NCI-H2227 (cell line): ENCODE measurements around the gene ICE1.
"Not testable (repeated sequence)": the region's sequence is repeated elsewhere in the genome, so short reads cannot be mapped to it uniquely, and the experiment has no call there.

ENCODE experiments used
- DNase-seq: peaks from one replicate; lab custom pipeline; 2025; ENCODE audit not compliant: unreplicated experiment; lab: John Stamatoyannopoulos, UW

Gene ICE1

GRCh38 chr5:5486122-5486521 lies 63.6 kb downstream of the ICE1 start:
- no peak for DNase-seq

DNA sequence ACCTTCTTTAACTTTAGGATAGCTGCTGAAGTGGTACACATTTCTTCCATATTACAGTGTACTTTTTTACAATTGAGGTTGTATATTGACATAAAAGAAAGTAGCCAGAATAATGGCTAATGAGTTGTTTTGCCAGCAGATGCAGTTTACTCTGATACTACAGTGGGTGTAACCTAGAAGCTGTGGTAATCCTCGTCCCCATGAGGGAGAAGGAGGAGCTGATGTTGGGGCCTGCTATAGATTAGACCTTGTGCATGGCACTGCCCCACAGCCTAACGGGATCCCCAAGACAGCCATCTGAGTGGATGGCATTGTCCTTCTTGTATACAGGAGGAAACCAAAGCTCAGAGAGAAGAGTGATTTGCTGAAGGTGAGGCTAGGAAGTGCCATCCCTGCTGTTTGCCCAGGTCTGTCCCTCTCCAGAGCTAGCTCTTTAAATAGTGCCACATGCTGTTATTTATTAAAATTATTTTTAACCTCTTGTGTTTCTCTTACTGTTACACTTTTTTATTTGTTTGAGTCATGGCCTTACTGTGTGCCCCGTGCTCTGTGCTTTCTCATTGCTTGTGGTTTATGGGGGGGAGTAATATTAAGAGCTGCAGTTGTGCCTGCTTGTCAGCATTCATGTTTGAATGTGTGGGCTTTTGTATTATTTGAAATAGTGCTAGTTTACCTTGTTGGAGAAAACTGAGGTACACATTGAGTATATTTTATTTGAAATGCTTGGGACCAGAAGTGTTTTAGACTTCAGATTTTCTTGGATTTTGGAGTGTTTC lies 65.3 kb downstream of the ICE1 start:
- DNase-seq, result no peak

DNA sequence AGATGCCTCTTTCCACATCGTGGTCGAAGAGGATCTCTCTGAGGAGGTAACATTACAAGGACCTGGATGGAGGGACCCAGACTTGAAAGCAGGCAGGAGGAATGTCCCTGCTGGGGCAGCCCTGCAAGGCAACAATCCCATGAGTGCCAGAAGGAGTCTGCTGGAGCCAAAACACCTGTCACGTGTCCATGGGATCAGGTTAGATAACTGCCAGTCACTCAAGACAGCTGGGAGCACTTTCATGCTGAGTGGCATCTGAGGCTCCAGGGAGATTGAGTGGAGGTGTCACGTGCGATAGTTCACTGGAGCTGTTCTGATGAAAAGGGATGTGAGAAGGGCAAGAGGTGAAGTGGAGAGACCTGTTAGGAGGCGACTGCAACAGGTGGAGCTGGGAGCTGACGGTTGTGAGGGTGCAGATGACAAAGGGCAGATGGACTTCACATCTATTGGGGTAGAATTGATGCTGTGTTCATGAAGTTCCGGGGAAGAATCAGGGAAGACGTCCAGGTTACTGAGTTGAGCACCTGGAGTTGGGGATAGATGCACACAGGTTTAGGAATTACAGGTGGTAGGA lies 68.4 kb downstream of the ICE1 start:
- peak; percentile 22 for DNase-seq

DNA sequence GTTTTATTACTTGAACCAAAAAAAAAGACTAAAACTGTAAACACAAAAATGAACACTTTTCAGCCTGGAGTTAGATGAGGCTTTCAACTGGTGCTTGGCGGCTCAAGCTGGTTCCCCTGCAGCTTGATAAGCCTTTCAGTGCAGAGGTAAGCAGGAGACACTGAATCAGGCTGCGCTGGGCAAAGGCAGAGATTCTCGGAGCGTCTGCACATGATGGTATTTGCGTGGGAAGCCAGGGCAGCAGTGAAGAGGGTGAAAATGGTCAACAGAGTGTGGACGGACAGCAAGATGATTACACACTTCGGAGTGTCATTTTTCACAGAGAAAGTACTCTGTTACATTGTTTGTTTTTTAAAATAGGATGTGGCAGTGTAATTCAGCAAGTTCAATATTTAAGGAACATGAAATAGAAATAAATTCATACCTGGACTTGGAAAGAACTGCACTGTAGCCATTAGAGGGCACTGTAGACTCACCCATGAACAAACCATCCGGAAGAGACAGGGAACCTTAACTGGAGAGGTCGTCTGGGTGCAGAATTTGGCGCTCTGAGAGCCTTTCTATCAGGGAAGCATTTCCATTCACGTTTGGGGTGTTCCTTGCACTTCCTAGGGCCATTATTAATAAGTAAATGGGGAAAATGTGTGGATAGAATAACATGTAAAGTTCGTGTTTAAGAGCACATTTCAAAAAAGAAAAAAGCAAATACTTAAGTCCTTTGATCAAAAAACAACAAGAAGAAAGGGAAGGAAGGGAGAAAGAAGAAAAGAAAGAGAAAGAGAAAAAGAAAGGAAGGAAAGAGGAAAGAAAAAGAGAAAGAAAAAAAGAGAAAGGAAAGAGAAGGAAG lies 69.8 kb downstream of the ICE1 start:
- DNase-seq, result peak; percentile 76

DNA sequence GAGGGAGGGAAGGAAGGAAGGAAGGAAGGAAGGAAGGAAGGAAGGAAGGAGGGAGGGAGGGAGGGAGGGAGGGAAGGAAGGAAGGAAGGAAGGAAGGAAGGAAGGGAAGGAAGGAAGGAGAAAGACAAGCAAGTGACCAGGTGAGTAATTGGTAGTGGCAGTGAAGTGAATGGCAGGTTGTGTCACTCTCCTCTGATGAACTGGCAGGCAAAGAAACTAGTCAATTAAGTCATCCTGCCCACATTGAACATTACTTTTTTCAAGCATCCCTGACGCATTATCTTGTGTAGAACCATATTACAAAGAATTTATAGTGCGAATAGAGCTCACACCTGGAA lies 70.4 kb downstream of the ICE1 start:
- DNase-seq, result not testable (repeated sequence)

GRCh38 chr5:5494489-5495402 lies 72.3 kb downstream of the ICE1 start:
- DNase-seq, result peak; percentile 88

GRCh38 chr5:5497152-5497788 lies 74.8 kb downstream of the ICE1 start:
- peak; percentile 66 for DNase-seq

DNA sequence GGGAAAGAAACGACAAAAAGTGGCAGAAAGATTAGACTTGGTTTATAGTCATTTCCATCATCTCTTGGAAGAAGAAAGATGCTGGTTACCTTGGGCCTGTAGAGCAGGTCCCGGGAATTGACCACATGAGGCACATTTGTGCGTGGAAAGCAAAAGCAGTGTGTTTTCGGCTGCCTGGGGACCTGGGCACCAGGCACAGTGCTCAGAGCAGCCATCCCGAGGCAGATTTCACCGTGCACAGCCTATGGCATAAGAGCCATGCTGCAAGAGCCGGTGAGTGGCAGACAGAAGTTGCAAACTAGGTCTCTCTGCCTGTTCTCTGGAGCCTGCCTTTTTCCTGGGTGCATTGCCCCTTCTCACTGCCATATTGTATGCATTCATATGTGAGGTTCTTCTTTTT lies 77.0 kb downstream of the ICE1 start:
- DNase-seq, result no peak

DNA sequence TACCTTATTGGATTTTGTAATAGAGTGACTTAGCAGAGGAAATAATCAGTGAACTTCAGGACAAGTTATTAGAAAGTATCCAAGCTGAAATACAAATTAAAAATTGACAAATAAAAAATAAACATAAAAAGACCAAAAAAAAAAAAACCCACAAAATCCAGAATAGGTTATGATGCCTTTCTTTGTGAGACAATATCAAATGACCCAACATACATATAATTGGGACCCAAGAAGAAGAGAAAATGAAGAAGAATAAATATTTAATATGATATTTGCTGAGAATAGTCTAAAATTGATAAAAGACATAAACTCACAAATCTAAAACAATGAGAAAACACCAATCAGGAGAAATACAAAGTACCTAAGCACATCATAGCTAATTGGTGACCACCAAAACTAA lies 81.8 kb downstream of the ICE1 start:
- DNase-seq, result no peak

DNA sequence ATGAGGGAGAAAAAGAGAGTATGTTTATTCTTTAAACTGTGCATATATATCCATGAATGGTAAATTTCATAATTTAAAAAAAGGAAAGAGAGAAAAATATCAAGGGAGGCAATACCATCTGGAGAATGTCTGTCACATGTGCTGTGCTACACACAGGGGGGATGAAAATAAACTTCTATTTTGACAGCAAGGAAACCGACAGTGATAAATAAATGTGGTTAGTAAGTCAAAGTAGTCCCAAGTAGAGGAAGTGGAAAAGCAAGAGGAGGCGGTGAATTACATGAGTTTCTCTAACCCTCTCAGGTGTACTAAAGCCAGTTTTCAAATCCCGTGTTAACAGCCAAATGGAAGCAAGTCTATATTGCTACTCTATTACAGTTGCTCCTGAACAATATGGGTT lies 83.3 kb downstream of the ICE1 start:
- no peak for DNase-seq

DNA sequence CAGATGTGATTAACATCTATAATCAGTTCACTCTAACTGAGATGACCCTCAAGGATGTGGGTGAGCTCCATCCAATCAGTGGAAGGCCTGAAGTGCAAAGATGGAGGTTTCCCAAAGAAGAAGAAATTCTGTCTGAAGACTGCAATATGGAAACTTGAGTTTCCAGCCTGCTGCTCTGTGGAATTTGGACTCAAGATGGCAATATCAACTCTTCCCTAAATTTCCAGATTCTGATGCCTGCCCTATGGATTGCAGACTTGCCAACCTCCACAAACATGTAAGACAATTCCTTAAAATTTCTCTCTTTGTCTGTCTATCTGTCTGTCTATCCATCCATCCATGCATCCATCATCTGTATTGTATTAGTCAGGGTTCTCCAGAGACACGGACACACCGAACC lies 85.9 kb downstream of the ICE1 start:
- no peak for DNase-seq

DNA sequence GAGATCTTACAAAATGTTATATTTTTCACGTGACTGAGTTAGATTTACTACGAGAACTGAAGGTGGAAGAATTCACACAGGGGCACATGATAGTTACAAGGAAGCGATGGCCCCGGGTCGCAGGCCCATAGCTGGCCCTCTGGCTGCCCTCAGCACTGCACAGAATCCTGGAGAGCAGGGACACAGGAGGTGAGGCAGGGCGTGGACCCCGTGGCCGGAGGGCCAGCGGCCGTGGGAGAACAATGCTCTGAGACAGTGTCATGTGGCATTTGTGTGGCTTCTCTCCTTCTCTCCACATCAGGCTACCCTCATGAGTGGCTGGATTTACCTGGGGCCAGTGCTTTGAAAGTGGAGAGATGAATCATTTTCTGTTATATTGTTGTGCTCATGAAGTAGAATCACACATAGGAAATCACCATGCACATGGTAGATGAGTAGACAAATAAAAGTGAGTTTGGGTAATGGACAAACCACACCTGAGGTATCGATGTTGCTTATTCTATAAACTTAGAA lies 89.5 kb downstream of the ICE1 start:
- no peak for DNase-seq

DNA sequence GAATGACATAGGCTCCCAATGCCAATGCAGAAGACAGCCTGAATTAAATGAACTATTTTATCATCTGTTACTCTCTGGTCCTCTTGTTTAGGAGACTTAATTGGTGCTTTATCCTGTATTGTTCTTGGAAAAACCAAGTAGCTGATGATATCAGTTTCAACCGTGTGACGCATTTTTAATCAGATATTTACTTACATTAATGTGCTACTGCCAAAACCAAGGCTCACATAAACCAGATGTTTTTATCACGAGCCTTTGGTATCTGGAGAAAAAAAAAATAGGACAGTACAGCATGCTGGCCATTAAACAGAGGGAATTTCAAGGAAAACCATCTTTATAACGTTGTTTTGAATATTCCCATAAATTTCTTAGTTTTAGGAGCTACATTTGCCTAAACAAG lies 90.1 kb downstream of the ICE1 start:
- no peak for DNase-seq

- not testable (repeated sequence) for DNase-seq
Measured at GRCh38 chr5:5520622-5521021, 98.1 kb downstream of the ICE1 start.

DNA sequence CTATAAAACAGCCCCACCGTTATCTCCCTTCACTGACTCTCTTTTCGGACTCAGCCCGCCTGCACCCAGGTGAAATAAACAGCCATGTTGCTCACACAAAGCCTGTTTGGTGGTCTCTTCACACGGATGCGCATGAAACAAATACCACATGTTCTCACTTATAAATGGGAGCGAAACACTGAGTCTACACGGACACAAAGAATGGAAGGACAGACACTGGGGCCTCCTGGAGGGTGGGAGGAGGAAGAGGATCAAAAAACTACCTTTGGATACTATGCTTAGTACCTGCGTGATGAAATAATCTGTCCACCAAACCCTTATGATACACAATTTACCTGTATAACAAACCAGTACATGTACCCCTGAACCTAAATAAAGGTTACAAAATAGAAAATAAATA lies 98.6 kb downstream of the ICE1 start:
- DNase-seq, result no peak

DNA sequence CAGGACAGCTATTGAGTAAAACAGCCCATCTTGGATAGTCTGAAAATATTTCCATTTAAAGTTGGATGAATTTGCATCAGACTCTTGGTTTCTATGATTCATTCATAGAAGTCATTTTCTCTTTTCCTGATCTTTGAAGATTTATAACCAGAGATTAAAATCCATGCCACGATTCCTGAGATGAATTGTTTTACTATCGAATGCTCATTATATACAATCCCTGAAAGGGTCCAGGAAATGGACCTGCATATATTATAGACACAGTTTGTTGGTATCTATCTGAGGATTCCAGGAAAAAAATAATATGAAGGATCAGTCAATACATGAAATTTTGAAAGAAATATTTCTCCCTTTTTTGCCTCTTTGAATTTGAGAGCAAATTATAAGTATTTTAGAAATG lies 99.0 kb downstream of the ICE1 start:
- no peak for DNase-seq

DNA sequence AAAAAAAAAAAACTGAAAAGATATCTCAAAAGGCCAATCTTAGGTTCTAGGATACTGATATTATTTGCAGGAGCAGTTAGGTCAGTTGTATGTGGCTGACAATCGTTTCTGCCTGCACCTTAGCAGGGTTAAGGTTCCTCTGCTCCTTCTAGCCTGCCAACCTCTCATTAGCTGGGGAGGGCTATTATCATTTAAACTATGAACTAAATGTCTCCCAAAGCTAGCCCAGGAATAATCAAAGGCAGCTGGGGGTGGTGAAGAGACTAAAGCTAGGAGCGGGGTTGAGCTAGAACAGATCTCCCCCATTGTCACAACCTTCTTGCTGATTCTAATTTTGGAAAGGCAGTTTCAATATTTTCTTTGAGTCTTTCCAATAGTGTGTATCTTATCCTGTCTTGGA lies 99.9 kb downstream of the ICE1 start:
- no peak for DNase-seq

DNA sequence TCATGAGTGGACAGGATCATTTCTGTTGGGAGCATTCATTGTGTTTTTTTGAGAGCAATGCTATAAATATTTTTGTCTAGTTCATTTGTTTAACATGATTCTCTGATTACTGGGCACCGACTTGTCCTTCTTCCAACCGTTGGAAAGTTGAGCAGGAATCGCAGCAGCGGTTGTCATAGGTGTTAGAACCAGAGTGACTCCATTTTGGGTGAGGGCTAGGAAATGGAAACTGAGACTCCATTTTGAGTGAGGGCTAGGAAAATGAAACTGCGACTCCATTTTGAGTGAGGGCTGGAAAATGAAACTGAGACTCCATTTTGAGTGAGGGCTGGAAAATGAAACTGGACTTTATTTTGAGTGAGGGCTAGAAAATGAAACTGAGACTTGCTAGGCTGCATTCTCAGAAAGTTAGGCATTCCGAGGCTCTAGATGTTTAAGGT lies 100.6 kb downstream of the ICE1 start:
- DNase-seq, result peak; percentile 11

- no peak for DNase-seq
Measured at GRCh38 chr5:5524327-5524726, 101.8 kb downstream of the ICE1 start.

GRCh38 chr5:5531371-5531770 lies 108.9 kb downstream of the ICE1 start:
- no peak for DNase-seq
